NB4 (cell line): ENCODE results near the gene IL18BP.

Source experiments
- MYC ChIP-seq: IDR thresholded peaks from 2 replicates; pipeline ENCODE4 v1.6.1; 2011; ENCODE audit warnings: low read depth, low read length
- POLR2A ChIP-seq: IDR thresholded peaks from 2 replicates; pipeline ENCODE4 v1.6.1; 2011; ENCODE audit warnings: mild to moderate bottlenecking; ENCODE audit not compliant: insufficient read length; ENCODE audit errors: extremely low read depth
- TF ChIP-seq, protein P1 (sequence below): IDR thresholded peaks from one replicate; pipeline ENCODE4 v1.5.1; 2012; ENCODE audit warnings: low read depth, low read length
- TF ChIP-seq, protein P2 (sequence below): IDR thresholded peaks from 2 replicates; pipeline ENCODE4 v1.6.1; 2011; ENCODE audit warnings: low read depth, low read length

DNA sequence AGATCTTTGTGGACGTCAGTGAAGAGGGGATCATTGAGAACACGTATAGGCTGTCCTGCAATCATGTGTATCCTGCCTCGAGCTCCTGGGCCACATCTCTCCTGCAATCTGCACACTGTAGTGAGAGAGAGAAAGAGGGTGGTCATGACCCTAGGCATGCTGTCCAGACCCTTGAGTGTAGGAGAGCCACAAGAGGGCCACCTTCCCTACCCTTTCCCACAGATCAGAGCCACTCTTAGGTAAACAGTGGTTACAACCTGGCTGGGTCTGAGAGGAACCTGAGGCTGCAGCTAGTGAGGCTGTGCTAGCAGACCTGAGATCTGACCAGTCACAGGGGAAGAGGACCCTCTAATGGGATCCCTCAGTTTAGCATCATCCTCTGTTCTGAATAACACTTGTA is 3.9 kb upstream of the IL18BP start:
- TF ChIP-seq, protein P1, sequence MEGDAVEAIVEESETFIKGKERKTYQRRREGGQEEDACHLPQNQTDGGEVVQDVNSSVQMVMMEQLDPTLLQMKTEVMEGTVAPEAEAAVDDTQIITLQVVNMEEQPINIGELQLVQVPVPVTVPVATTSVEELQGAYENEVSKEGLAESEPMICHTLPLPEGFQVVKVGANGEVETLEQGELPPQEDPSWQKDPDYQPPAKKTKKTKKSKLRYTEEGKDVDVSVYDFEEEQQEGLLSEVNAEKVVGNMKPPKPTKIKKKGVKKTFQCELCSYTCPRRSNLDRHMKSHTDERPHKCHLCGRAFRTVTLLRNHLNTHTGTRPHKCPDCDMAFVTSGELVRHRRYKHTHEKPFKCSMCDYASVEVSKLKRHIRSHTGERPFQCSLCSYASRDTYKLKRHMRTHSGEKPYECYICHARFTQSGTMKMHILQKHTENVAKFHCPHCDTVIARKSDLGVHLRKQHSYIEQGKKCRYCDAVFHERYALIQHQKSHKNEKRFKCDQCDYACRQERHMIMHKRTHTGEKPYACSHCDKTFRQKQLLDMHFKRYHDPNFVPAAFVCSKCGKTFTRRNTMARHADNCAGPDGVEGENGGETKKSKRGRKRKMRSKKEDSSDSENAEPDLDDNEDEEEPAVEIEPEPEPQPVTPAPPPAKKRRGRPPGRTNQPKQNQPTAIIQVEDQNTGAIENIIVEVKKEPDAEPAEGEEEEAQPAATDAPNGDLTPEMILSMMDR: no peak
- TF ChIP-seq, protein P2, sequence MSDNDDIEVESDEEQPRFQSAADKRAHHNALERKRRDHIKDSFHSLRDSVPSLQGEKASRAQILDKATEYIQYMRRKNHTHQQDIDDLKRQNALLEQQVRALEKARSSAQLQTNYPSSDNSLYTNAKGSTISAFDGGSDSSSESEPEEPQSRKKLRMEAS: no peak
- TF ChIP-seq POLR2A: no peak
- no peak for TF ChIP-seq MYC
